MM.1S (cell line): Measurements from ENCODE around the gene HLA-G.

Experiments used
- DNase-seq: peaks from one replicate; pipeline ENCODE4 v3.0.0-alpha.2; 2015
- H2AFZ ChIP-seq: fragments of 300-600 bp; sonication (generic); 2 replicates; pipeline ENCODE4 v1.6.0; 2016; ENCODE audit warnings: antibody characterized with exemption, low read length
- H3F3A ChIP-seq: fragments of 300-600 bp; sonication (generic); 2 replicates; pipeline ENCODE4 v1.6.1; 2016; ENCODE audit warnings: mild to moderate bottlenecking, antibody characterized with exemption, low read length, moderate library complexity, mixed read lengths; ENCODE audit not compliant: insufficient read depth
- H3K27ac ChIP-seq: fragments of 300-600 bp; sonication (generic); 2 replicates; pipeline ENCODE4 v1.5.1; 2016; ENCODE audit warnings: mild to moderate bottlenecking, low read length
- H3K27me3 ChIP-seq: fragments of 300-600 bp; sonication (generic); replicated peaks from 2 replicates; pipeline ENCODE4 v1.6.0; 2016; ENCODE audit warnings: low read length; ENCODE audit not compliant: insufficient read depth
- H3K36me3 ChIP-seq: fragments of 300-600 bp; sonication (generic); replicated peaks from 2 replicates; pipeline ENCODE4 v1.6.1; 2016; ENCODE audit warnings: mild to moderate bottlenecking, low read length, mixed read lengths; ENCODE audit not compliant: insufficient read depth
- H3K4me1 ChIP-seq: fragments of 300-600 bp; sonication (generic); 2 replicates; pipeline ENCODE4 v1.6.1; 2016; ENCODE audit warnings: low read length, mixed read lengths
- H3K4me2 ChIP-seq: fragments of 300-600 bp; sonication (generic); 2 replicates; pipeline ENCODE4 v1.6.0; 2016; ENCODE audit warnings: low read depth, low read length
- H3K4me3 ChIP-seq: fragments of 300-600 bp; sonication (generic); 2 replicates; pipeline ENCODE4 v1.5.1; 2016; ENCODE audit warnings: low read length, mixed read lengths
- H3K79me2 ChIP-seq: fragments of 300-600 bp; sonication (generic); 2 replicates; pipeline ENCODE4 v1.6.1; 2016; ENCODE audit warnings: mixed run types, low read length, mixed read lengths
- H3K9ac ChIP-seq: fragments of 300-600 bp; sonication (generic); 2 replicates; pipeline ENCODE4 v1.6.1; 2016; ENCODE audit warnings: low read length, mixed read lengths
- H3K9me2 ChIP-seq: fragments of 300-600 bp; sonication (generic); replicated peaks from 2 replicates; pipeline ENCODE4 v1.6.1; 2016; ENCODE audit warnings: mild to moderate bottlenecking, low read length, mixed read lengths; ENCODE audit not compliant: insufficient read depth
- H3K9me3 ChIP-seq: fragments of 300-600 bp; sonication (generic); replicated peaks from 2 replicates; pipeline ENCODE4 v1.6.1; 2016; ENCODE audit warnings: mild to moderate bottlenecking, low read length, mixed read lengths; ENCODE audit not compliant: insufficient read depth
- H4K20me1 ChIP-seq: fragments of 300-600 bp; sonication (generic); 2 replicates; pipeline ENCODE4 v1.6.1; 2016; ENCODE audit warnings: mild to moderate bottlenecking, low read length, moderate library complexity, mixed read lengths; ENCODE audit not compliant: insufficient read depth
- CTCF ChIP-seq: fragments of 300-600 bp; sonication (generic); IDR thresholded peaks from 2 replicates; pipeline ENCODE4 v1.5.1; 2016; ENCODE audit warnings: antibody characterized with exemption, low read length, mixed read lengths
- EZH2 ChIP-seq: fragments of 300-600 bp; sonication (generic); optimal IDR thresholded peaks from 2 replicates; pipeline ENCODE3; 2017; ENCODE audit warnings: low read depth, mild to moderate bottlenecking, antibody characterized with exemption, low read length, mixed read lengths
- EZH2phosphoT487 ChIP-seq: fragments of 300-600 bp; sonication (generic); IDR thresholded peaks from 2 replicates; pipeline ENCODE4 v1.6.1; 2018; ENCODE audit warnings: antibody characterized with exemption, low read length

Gene HLA-G

GRCh38 chr6:29792123-29793035 lies 35.2 kb upstream of the HLA-G start:
- H3K36me3 ChIP-seq, result no peaks in the 10 kb centered on the region
- no peaks in the 10 kb centered on the region for H4K20me1 ChIP-seq
- TF ChIP-seq EZH2, result no peak
- no peak for TF ChIP-seq CTCF
- TF ChIP-seq EZH2phosphoT487, result no peak
- no peaks in the 10 kb centered on the region for H3F3A ChIP-seq
- H3K4me3 ChIP-seq, result peak overlapping the region; percentile 72
- H2AFZ ChIP-seq, result peak overlapping the region; percentile 90
- no peaks in the 10 kb centered on the region for H3K4me1 ChIP-seq
- H3K4me2 ChIP-seq, result peak overlapping the region; percentile 85
- 0 out of 2 replicates have a peak, but pooled peaks cover 5% of the 10 kb centered on the region for H3K27me3 ChIP-seq
- H3K9me2 ChIP-seq, result no peaks in the 10 kb centered on the region
- no peaks in the 10 kb centered on the region for H3K9me3 ChIP-seq
- no peak overlapping the region for H3K27ac ChIP-seq
- H3K9ac ChIP-seq, result no peak overlapping the region; the same call in 1 of the 2 replicates
- DNase-seq, result peak; percentile 46
- H3K79me2 ChIP-seq, result no peaks in the 10 kb centered on the region

- DNase-seq, result no peak
- Histone ChIP-seq H3K9ac (no peak overlapping the region), H3K27ac (no peak overlapping the region), H3K36me3 (no peaks in the 10 kb centered on the region), H3F3A (no peaks in the 10 kb centered on the region), H3K9me3 (no peaks in the 10 kb centered on the region), H3K79me2 (no peaks in the 10 kb centered on the region), H3K4me3 (peak overlapping the region; percentile 72), H3K4me1 (no peaks in the 10 kb centered on the region), H4K20me1 (no peaks in the 10 kb centered on the region), H2AFZ (peak overlapping the region; percentile 90; the same call in 1 of the 2 replicates), H3K4me2 (peak overlapping the region; percentile 85), H3K27me3 (0 out of 2 replicates have a peak, but pooled peaks cover 5% of the 10 kb centered on the region), H3K9me2 (no peaks in the 10 kb centered on the region)
- TF ChIP-seq CTCF (no peak), EZH2phosphoT487 (no peak), EZH2 (no peak)
Observed at GRCh38 chr6:29793036-29793356, 34.6 kb upstream of the HLA-G start.

- Histone ChIP-seq H3K4me2 (no peak overlapping the region), H3K9ac (no peak overlapping the region), H3K4me3 (no peak overlapping the region), H3K4me1 (no peaks in the 10 kb centered on the region), H3K9me2 (no peaks in the 10 kb centered on the region), H3F3A (no peaks in the 10 kb centered on the region), H3K36me3 (no peaks in the 10 kb centered on the region), H2AFZ (no peak overlapping the region), H3K27ac (no peak overlapping the region), H3K27me3 (0 out of 2 replicates have a peak, but pooled peaks cover 5% of the 10 kb centered on the region), H3K79me2 (no peaks in the 10 kb centered on the region), H3K9me3 (no peaks in the 10 kb centered on the region), H4K20me1 (no peaks in the 10 kb centered on the region)
- TF ChIP-seq EZH2 (no peak), CTCF (no peak), EZH2phosphoT487 (no peak)
- no peak for DNase-seq
Observed at GRCh38 chr6:29793796-29794195, 33.8 kb upstream of the HLA-G start.
